Germinal center (tissue), 1 donor: ENCODE results near the gene TUBGCP3.
A peak's percentile ranks its signal among the peaks of the same experiment; 100 is the strongest.

Experiments
- DNase-seq: peaks from one replicate; pipeline ENCODE4 v3.0.0; 2012; ENCODE audit warnings: mixed read lengths, low spot score

TUBGCP3 gene

GRCh38 chr13:112452380-112453206 is 135.4 kb downstream of the TUBGCP3 start:
- DNase-seq, result no peak

DNA sequence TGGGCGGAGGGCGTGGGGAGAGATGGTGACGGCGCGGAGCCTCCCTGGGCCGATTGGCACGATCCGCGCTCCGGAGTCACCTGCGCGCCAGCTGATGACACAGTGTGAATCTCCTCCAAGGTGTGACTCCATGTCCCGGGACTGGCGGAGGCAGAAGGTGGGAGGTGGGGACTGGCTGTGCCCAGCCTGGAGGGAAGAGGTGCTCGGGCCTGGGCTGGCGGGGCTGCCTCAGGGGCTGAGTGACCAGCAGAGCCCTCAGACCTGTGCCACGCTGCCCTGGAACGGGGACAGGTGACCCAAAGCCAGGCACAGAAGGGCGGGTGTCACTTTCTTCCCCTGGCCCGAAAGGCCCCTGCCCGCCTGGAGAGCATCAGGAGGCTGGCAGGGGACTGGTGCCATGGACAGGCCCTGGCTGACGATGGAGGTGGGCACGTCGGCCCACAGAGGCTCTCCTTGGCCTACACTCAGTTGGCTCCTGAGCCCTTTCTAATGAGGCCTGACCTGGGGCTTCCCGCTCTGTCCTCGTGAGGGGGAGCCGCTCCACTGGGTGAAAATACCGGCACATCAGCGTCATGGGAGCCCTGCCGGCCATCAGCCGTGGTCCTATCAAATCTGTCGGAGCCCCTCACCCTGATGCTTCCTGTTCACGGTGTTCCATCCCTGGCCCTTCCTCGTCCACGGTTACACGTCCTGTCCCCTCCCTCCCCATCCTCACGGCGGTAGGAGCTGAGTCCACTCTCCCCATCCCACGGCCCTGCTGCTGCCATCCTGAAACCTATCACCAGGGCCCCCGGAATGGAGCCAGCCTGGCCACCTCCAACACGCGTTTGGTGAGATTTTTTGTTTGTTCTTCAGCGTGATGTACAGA is 136.2 kb downstream of the TUBGCP3 start:
- no peak for DNase-seq

DNA sequence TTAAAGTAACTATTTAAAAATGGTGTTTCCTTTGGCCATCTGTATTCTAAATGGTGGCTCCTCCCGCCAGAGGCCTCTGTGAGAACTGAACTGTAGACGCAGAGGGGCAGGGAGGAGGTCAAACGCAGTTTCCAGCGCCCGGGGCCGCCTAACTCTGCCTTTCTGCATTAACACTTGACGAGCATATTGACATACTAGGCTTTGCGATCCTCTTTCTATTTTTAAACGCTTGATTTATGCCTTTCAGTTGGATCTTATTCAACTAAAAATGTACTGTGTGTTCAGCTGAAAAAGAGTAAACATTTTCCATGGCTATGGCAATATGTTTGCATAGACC is 137.1 kb downstream of the TUBGCP3 start:
- no peak for DNase-seq

DNA sequence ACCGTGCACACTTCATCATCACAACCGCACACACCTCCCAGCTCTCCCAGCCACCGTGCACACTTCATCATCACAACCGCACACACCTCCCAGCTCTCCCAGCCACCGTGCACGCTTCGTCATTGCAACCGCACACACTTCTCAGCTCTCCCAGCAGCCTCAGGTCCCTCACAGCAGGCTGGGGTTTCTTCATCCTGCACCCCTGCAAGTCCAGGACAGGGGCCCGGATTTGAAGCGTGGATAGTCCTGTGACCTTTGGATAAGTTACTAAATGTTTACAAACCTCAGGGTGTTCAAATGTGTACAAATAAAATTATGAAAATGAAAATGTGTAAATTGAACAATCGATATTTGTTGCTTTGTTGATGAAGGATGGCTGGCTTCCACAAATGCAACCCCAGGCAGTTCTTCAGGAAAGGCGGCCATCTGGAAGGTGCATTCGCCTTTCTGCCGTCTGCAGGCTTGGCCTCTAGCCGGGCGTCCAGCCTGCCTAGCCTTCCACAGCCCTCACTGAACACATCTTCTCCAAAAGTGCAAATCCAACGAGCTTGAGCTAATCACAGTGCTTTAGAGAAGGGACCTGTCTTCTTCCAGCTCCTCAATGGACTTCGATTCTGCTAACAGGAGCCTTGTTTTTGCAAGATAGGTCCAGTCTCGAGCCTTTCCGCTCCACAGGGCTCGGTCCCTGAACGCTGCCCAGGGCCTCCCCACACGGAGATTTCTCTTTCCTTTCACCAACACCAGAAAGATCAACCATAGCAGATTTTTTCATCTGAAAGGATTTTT is 137.6 kb downstream of the TUBGCP3 start:
- DNase-seq, result no peak

DNA sequence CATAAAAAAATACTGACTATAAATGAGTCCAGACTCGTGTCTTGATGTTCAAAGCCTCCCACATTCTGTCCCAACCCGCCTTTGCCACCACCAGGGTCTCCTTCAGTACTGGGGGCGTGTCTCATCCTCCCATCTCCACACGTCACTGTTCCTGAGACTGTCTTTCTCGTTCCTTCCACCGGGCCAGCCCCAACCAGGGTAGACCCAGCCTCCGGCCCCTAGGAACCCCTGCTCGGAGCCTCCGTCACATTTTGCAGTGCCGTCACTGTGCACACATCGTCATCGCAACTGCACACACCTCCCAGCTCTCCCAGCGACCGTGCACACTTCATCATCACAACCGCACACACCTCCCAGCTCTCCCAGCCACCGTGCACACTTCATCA is 138.4 kb downstream of the TUBGCP3 start:
- no peak for DNase-seq

- DNase-seq, result no peak
These were observed 139.1 kb downstream of the TUBGCP3 start for GRCh38 chr13:112448621-112449544.

DNA sequence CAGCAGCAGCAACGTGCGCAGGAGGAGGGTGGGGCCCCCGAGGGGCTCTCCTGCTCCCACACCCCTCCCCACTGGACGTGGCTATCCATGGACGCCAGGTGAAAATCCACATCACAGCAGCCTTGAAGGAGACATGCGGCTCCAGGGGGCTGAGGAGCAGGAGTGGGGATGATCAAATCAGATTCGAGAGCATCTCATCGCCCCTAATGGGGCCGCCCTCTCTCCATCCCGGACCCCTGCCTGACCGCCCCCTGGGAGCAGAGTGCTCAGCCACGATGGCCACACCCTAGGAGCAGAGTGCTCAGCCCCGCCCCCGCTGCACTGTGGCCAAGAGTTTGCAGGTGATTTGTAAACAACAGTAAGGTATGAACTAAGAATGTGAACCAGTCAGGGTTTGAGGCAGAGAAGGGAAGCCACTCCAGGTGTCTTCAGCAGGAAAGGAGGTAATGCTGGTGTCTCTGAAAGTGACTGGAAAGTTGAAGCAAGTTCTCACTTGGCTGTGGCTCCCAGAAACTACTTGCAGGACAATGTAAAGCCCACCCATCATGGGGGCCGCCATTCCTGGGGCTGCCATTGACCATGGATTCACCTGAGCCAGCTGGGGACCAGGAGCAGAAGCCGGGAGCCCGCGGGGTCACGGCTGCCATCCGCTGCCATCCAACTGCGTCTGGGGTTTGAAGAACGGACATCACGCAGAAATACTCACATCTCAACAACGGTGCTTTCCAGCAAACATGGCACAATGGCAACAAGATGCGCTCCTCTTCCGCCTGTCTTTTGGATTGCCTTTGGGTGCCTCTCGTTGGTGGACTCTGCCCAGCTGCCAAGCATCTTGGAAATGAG is 140.0 kb downstream of the TUBGCP3 start:
- no peak for DNase-seq

- DNase-seq, result no peak
These were observed 140.6 kb downstream of the TUBGCP3 start for GRCh38 chr13:112447306-112447705.

DNA sequence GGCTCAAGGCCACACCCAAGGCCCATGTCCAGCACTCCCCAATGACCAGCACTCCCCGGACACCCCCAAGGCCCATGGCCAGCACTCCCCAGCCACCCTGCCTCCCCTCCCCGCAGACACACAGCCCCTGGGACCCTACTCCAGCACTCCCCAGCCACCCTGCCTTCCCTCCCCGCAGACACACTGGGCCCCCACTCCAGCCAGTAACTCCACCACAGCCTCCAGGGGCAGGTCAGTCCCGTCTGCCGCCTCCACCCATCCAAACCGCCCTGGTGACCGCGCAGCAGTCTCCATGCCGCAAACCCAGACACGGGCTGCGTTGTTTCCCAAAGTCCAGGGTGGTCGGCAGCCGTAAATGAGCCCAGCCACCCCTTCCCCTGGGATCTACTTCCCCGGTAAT is 141.1 kb downstream of the TUBGCP3 start:
- DNase-seq, result no peak

- DNase-seq, result no peak
These were observed 141.5 kb downstream of the TUBGCP3 start for GRCh38 chr13:112446347-112446861.

DNA sequence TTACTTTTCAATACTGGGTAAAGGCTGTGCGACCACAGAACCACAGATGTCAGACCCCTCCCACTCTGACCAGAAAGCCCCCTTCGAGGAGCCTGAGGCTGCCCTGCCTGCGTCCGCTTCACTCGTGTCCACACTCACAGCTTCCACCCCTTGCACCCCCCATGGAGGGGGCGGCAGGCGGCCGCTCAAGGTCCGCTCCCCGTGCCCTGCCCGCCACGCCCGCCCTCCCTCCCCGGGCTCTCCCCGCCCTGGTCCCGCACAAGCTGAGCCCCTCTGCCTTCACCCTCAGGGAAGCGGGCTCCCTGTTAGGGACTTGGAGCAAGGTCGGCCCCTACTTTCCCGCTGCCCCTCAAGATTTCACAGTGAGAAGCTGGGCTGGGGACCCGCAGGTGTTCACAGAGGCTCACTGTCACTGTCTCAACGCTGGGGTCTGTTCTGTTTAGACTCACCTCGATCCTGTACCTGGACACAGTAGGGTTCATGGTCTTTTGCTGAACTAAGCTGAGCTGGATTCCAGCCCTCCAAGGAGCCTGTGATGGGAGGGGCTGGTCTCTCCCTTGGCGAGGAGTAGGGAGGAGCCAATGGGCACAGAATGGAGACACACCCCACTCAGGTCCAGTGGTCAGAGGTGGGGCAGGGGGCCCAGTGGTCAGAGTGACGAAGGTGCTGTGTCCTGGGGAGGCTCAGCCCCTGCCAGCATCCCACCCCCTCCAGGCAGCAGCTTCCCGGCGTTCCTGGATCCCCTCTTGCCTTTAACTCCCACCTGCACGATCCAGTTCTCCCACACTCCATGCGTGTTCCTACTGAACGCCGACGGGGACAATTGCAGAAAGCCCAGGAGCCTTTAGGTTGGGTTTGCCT is 142.3 kb downstream of the TUBGCP3 start:
- no peak for DNase-seq

GRCh38 chr13:112444416-112445399 is 143.2 kb downstream of the TUBGCP3 start:
- no peak for DNase-seq

DNA sequence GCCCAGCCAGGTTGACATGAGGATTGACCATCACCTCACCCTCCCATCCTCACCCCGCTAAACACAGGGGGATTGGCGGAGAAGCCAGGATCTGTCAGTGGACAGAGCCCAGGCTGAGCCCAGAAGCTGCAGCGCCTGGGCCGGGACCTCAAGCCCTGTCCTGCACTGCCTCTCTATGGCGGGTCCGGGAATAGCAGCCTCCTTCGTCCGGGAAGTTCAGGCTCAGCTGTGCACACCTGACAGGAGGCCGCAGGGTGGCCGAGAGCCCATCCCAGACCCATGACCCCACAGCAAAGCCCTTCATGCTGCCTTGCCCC is 144.0 kb downstream of the TUBGCP3 start:
- peak; percentile 50 for DNase-seq

- no peak for DNase-seq
These were observed 144.6 kb downstream of the TUBGCP3 start for GRCh38 chr13:112443191-112443994.

GRCh38 chr13:112442483-112443090 is 145.4 kb downstream of the TUBGCP3 start:
- no peak for DNase-seq

GRCh38 chr13:112441779-112442310 is 146.1 kb downstream of the TUBGCP3 start:
- no peak for DNase-seq

GRCh38 chr13:112441226-112441625 is 146.7 kb downstream of the TUBGCP3 start:
- DNase-seq, result no peak
